ENCODE measurements around the gene EIF2AK3.

GRCh38 chr2:88660622-88661021 lies 33.4 kb upstream of the EIF2AK3 start:
- TF ChIP-seq, protein P1, sequence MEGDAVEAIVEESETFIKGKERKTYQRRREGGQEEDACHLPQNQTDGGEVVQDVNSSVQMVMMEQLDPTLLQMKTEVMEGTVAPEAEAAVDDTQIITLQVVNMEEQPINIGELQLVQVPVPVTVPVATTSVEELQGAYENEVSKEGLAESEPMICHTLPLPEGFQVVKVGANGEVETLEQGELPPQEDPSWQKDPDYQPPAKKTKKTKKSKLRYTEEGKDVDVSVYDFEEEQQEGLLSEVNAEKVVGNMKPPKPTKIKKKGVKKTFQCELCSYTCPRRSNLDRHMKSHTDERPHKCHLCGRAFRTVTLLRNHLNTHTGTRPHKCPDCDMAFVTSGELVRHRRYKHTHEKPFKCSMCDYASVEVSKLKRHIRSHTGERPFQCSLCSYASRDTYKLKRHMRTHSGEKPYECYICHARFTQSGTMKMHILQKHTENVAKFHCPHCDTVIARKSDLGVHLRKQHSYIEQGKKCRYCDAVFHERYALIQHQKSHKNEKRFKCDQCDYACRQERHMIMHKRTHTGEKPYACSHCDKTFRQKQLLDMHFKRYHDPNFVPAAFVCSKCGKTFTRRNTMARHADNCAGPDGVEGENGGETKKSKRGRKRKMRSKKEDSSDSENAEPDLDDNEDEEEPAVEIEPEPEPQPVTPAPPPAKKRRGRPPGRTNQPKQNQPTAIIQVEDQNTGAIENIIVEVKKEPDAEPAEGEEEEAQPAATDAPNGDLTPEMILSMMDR (conservative IDR thresholded peaks at IDR 0.05 in 1 of 2, IDR thresholded peaks at IDR 0.05 in 1 of 2; ENCODE audit: low read depth in 1 of 2, low read length in 2 of 2): no peak
- no peak for TF ChIP-seq EZH2 (IDR thresholded peaks at IDR 0.05; ENCODE audit: low read length, missing control alignments)

Measured in fibroblast of lung (primary cell).